Keratinocyte (primary cell): ENCODE data around the gene MCM10. TPM values are rescaled to one million over a fixed set of nuclear protein-coding genes. Genes with fewer than 3 reads are reported as not detected.
"Not testable (repeated sequence)": the region's sequence is repeated elsewhere in the genome, so short reads cannot be mapped to it uniquely, and the experiment has no call there.

Source experiments
- DNase-seq: peaks from one replicate; pipeline ENCODE4 v3.0.0-alpha.2; 2011; ENCODE audit warnings: low read depth, missing footprints, low spot score
- FAIRE-seq: peaks from 2 replicates; lab custom pipeline; 2011; peaks lifted over from hg19 to GRCh38; lab: Jason Lieb, UNC
- H2AFZ ChIP-seq: 2 replicates; pipeline ENCODE4 v1.6.0; 2012; ENCODE audit warnings: low read length, control low read depth, inconsistent platforms; ENCODE audit not compliant: control insufficient read depth
- H3K27ac ChIP-seq: 2 replicates; pipeline ENCODE4 v1.5.1; 2011; ENCODE audit warnings: low read length; ENCODE audit not compliant: control insufficient read depth, insufficient read depth
- H3K27me3 ChIP-seq: 3 replicates; pipeline ENCODE4 v1.6.0; 2011; ENCODE audit warnings: low read length; ENCODE audit not compliant: control insufficient read depth, insufficient read depth; ENCODE audit errors: extremely low read depth
- H3K36me3 ChIP-seq, 2 experiments: 2 replicates in 1 of 2; 3 replicates in 1 of 2; pipeline ENCODE4 v1.5.1; 2011; ENCODE audit warnings: low read length in 2 of 2, mild to moderate bottlenecking in 1 of 2; ENCODE audit not compliant: control insufficient read depth in 2 of 2, insufficient read depth in 2 of 2; ENCODE audit errors: extremely low read depth in 1 of 2
- H3K4me1 ChIP-seq: 3 replicates; pipeline ENCODE4 v1.5.1; 2011; ENCODE audit warnings: low read length; ENCODE audit not compliant: control insufficient read depth, insufficient read depth; ENCODE audit errors: extremely low read depth
- H3K4me2 ChIP-seq: 3 replicates; pipeline ENCODE4 v1.6.0; 2011; ENCODE audit warnings: low read depth, low read length; ENCODE audit not compliant: control insufficient read depth, insufficient read depth; ENCODE audit errors: extremely low read depth
- H3K4me3 ChIP-seq, 3 experiments: fragments of 200-600 bp in 1 of 3; sonication (generic) in 1 of 3; 2 replicates in 2 of 3; 3 replicates in 1 of 3; pipeline ENCODE4 v1.5.1; 2011 to 2016; ENCODE audit warnings: low read length in 3 of 3, mild to moderate bottlenecking in 3 of 3, control low read depth in 2 of 3, inconsistent platforms in 1 of 3, low read depth in 1 of 3, mixed read lengths in 1 of 3, mixed run types in 1 of 3, moderate library complexity in 1 of 3; ENCODE audit not compliant: control insufficient read depth in 2 of 3, insufficient read depth in 2 of 3; ENCODE audit errors: extremely low read depth in 1 of 3
- H3K79me2 ChIP-seq: 2 replicates; pipeline ENCODE4 v1.6.0; 2012; ENCODE audit warnings: low read length; ENCODE audit not compliant: control insufficient read depth, insufficient read depth
- H3K9ac ChIP-seq: 3 replicates; pipeline ENCODE4 v1.6.0; 2011; ENCODE audit warnings: low read length; ENCODE audit not compliant: control insufficient read depth, insufficient read depth; ENCODE audit errors: extremely low read depth
- H3K9me1 ChIP-seq: 3 replicates; pipeline ENCODE4 v1.6.0; 2011; ENCODE audit warnings: low read length; ENCODE audit not compliant: control insufficient read depth, insufficient read depth; ENCODE audit errors: extremely low read depth
- H3K9me3 ChIP-seq: 2 replicates; pipeline ENCODE4 v1.5.1; 2012; ENCODE audit warnings: low read depth, low read length; ENCODE audit not compliant: control insufficient read depth
- H4K20me1 ChIP-seq: 3 replicates; pipeline ENCODE4 v1.6.0; 2011; ENCODE audit warnings: low read length; ENCODE audit not compliant: control insufficient read depth, insufficient read depth; ENCODE audit errors: extremely low read depth
- CTCF ChIP-seq, 3 experiments: IDR thresholded peaks in 1 of 3; conservative IDR thresholded peaks in 1 of 3; optimal IDR thresholded peaks in 1 of 3; 2 replicates in 2 of 3; 3 replicates in 1 of 3; pipeline versions ENCODE3 to v1.5.1; 2011; ENCODE audit warnings: low read length in 3 of 3, mild to moderate bottlenecking in 3 of 3, moderate library complexity in 2 of 3, control low read depth in 1 of 3, inconsistent platforms in 1 of 3; ENCODE audit not compliant: insufficient read depth in 2 of 3; ENCODE audit errors: extremely low read depth in 1 of 3
- EZH2 ChIP-seq: IDR thresholded peaks from one replicate; pipeline ENCODE4 v1.6.1; 2012; ENCODE audit warnings: inconsistent platforms, mild to moderate bottlenecking, low read length, moderate library complexity
- dilution Hi-C: fragments of 300-500 bp; cut with MboI; formaldehyde crosslinking; loops from one replicate; pipeline ENCODE4 v1.7.0; 2020; ENCODE audit warnings: low sequenced_read_pairs; ENCODE audit not compliant: extremely low pct_ligation_motif_present
- polyA plus RNA-seq, 5 experiments: library from polyadenylated mRNA; depleted of rRNA in 3 of 5; stranded (reverse) in 3 of 5; stranded (forward) in 1 of 5; unstranded in 1 of 5; fragments of >200 nt; gene quantifications; 1 replicate in 1 of 5; 2 replicates in 3 of 5; 3 replicates in 1 of 5; pipeline versions ENCODE4 v1.2.1 to v1.2.3, GENCODE V29; 2011 to 2012; ENCODE audit warnings: missing spikeins in 2 of 5, low read depth in 1 of 5, low replicate concordance in 1 of 5

The MCM10 gene
- polyA plus RNA-seq, 1 donor (not counting 4 experiments of a cell fraction or from before 2014, with no cell fraction given), result 6.2 TPM

DNA sequence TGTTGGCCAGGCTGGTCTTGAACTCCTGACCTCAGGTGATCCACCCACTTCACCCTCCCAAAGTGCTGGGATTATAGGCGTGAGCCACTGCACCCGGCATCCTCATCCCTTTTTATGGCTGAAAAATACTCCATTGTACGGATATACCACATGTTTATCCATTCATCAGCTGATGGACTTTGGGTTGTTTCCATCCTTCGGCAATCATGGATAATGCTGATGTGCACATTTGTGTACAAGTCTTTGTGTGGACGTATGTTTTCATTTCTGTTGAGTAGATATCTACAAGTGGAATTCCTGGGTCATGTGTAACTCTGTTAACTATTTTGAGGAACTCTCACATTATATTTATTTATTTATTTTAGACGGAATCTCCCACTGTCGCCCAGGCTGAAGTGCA is 78.6 kb downstream of the MCM10 start:
- Histone ChIP-seq H3K27ac (no peak overlapping the region), H3K4me3 (no peak overlapping the region), H3K27me3 (no peaks in the 10 kb centered on the region), H3K4me1 (no peaks in the 10 kb centered on the region), H3K9me3 (no peaks in the 10 kb centered on the region), H3K79me2 (no peaks in the 10 kb centered on the region), H4K20me1 (no peaks in the 10 kb centered on the region), H3K36me3 (no peaks in the 10 kb centered on the region), H2AFZ (no peak overlapping the region), H3K9ac (no peak overlapping the region), H3K9me1 (no peaks in the 10 kb centered on the region), H3K4me2 (no peak overlapping the region)
- DNase-seq, result no peak
- FAIRE-seq, result no peak
- dilution Hi-C loops, result no loop called here
- no peak for TF ChIP-seq CTCF (optimal IDR thresholded peaks at IDR 0.05 in 1 of 3, IDR thresholded peaks at IDR 0.05 in 1 of 3, conservative IDR thresholded peaks at IDR 0.05 in 1 of 3; ENCODE audit: extremely low read depth in 1 of 3, insufficient read depth in 2 of 3, low read length in 3 of 3)

GRCh38 chr10:13241613-13242012 is 80.3 kb downstream of the MCM10 start:
- no peak for TF ChIP-seq EZH2
- no peak for TF ChIP-seq CTCF (optimal IDR thresholded peaks at IDR 0.05 in 1 of 3, IDR thresholded peaks at IDR 0.05 in 1 of 3, conservative IDR thresholded peaks at IDR 0.05 in 1 of 3; ENCODE audit: extremely low read depth in 1 of 3, insufficient read depth in 2 of 3, low read length in 3 of 3)
- DNase-seq, result no peak
- no peak overlapping the region for H3K27ac ChIP-seq
- dilution Hi-C loops, result no loop called here
- H3K9ac ChIP-seq, result no peak overlapping the region
- no peak for FAIRE-seq
- H3K27me3 ChIP-seq, result no peaks in the 10 kb centered on the region
- H3K4me1 ChIP-seq, result no peaks in the 10 kb centered on the region
- H3K4me3 ChIP-seq, result no peak overlapping the region
- H3K36me3 ChIP-seq, result no peaks in the 10 kb centered on the region
- H3K79me2 ChIP-seq, result no peaks in the 10 kb centered on the region
- H2AFZ ChIP-seq, result no peak overlapping the region
- no peaks in the 10 kb centered on the region for H3K9me3 ChIP-seq
- no peaks in the 10 kb centered on the region for H4K20me1 ChIP-seq
- no peak overlapping the region for H3K4me2 ChIP-seq
- no peaks in the 10 kb centered on the region for H3K9me1 ChIP-seq

- FAIRE-seq, H3K36me3 ChIP-seq, H3K9ac ChIP-seq, DNase-seq, H3K9me1 ChIP-seq, H3K27me3 ChIP-seq, H3K4me1 ChIP-seq, H3K79me2 ChIP-seq, dilution Hi-C loops, H3K4me2 ChIP-seq, H2AFZ ChIP-seq, H3K27ac ChIP-seq, H4K20me1 ChIP-seq, H3K9me3 ChIP-seq, H3K4me3 ChIP-seq: not testable (repeated sequence)
These were observed 80.9 kb downstream of the MCM10 start for GRCh38 chr10:13242260-13242659.
